Activated CD4-positive, alpha-beta T cell treated with anti-CD3 and anti-CD28 coated beads, Interleukin-2, amount 50 U/mL, for 4 hours (primary cell): ENCODE data around the gene TPCN2.
A peak's percentile ranks its signal among the peaks of the same experiment; 100 is the strongest.

Source experiments
- DNase-seq, 2 experiments: peaks; one replicate each; pipeline ENCODE4 v3.0.0-alpha.2; 2020

The TPCN2 gene

GRCh38 chr11:69097263-69097662, 48.5 kb downstream of the TPCN2 start:
- no peak for DNase-seq

- no peak for DNase-seq
Measured at GRCh38 chr11:69099180-69099579, 50.4 kb downstream of the TPCN2 start.

GRCh38 chr11:69100454-69101114, 51.9 kb downstream of the TPCN2 start:
- no peak for DNase-seq

GRCh38 chr11:69101115-69101791, 52.5 kb downstream of the TPCN2 start:
- peak; percentile 72 to 75 for DNase-seq

GRCh38 chr11:69101792-69102695, 53.3 kb downstream of the TPCN2 start:
- DNase-seq = no peak

GRCh38 chr11:69102732-69103615, 54.2 kb downstream of the TPCN2 start:
- DNase-seq = no peak

- no peak for DNase-seq
Measured at GRCh38 chr11:69104212-69104855, 55.6 kb downstream of the TPCN2 start.

GRCh38 chr11:69104856-69105395, 56.2 kb downstream of the TPCN2 start:
- DNase-seq = no peak

GRCh38 chr11:69105461-69106030, 56.8 kb downstream of the TPCN2 start:
- no peak for DNase-seq

- no peak for DNase-seq
Measured at GRCh38 chr11:69106031-69106811, 57.5 kb downstream of the TPCN2 start.

GRCh38 chr11:69107413-69107812, 58.7 kb downstream of the TPCN2 start:
- no peak for DNase-seq

- DNase-seq = no peak
Measured at GRCh38 chr11:69108030-69108429, 59.3 kb downstream of the TPCN2 start.

- DNase-seq = no peak
Measured at GRCh38 chr11:69108559-69108958, 59.8 kb downstream of the TPCN2 start.

- DNase-seq = no peak
Measured at GRCh38 chr11:69109101-69109500, 60.4 kb downstream of the TPCN2 start.

- DNase-seq = no peak
Measured at GRCh38 chr11:69110451-69110850, 61.7 kb downstream of the TPCN2 start.

GRCh38 chr11:69111624-69112542, 63.2 kb downstream of the TPCN2 start:
- no peak for DNase-seq

GRCh38 chr11:69113226-69113625, 64.5 kb downstream of the TPCN2 start:
- DNase-seq = no peak

GRCh38 chr11:69113646-69114340, 65.1 kb downstream of the TPCN2 start:
- DNase-seq = no peak

GRCh38 chr11:69114362-69114761, 65.6 kb downstream of the TPCN2 start:
- DNase-seq = no peak
